Measurements from ENCODE around the gene KCNN3. TPM values are rescaled to one million over a fixed set of nuclear protein-coding genes. Genes with fewer than 3 reads are reported as not detected.

KCNN3 gene
- total and polyA plus RNA-seq, 2 of the 13 experiments (the other 11 are each of a cell fraction or from before 2014, with no cell fraction given) = not detected

GRCh38 chr1:154741741-154742495 is 128.2 kb downstream of the KCNN3 start (continued):
- TF ChIP-seq NFKB2 (CRISPR knock-in tag; IDR thresholded peaks at IDR 0.05; ENCODE audit: borderline replicate concordance) = 0 out of 2 replicates have a peak, but pooled peaks have one; percentile 31
- TF ChIP-seq RBAK (CRISPR knock-in tag; IDR thresholded peaks at IDR 0.05) = no peak
- peak; percentile 56; the same call in 1 of the 2 replicates for TF ChIP-seq SALL1 (CRISPR knock-in tag; IDR thresholded peaks at IDR 0.05)
- TF ChIP-seq NFYC (CRISPR knock-in tag; IDR thresholded peaks at IDR 0.05) = peak; percentile 26; the same call in 1 of the 2 replicates
- no peak for TF ChIP-seq CREBL2 (CRISPR knock-in tag; IDR thresholded peaks at IDR 0.05; ENCODE audit: borderline replicate concordance)
- TF ChIP-seq ETV5 (CRISPR knock-in tag; IDR thresholded peaks at IDR 0.05; ENCODE audit: borderline replicate concordance) = peak; percentile 62; the same call in 1 of the 2 replicates
- TF ChIP-seq MTF1 (CRISPR knock-in tag; IDR thresholded peaks at IDR 0.05) = no peak
- TF ChIP-seq ZNF354B (CRISPR knock-in tag; IDR thresholded peaks at IDR 0.05) = no peak
- TF ChIP-seq ZNF224 (CRISPR knock-in tag; IDR thresholded peaks at IDR 0.05) = no peak
- no peak; the same call in 1 of the 2 replicates for TF ChIP-seq ZFY (CRISPR knock-in tag; IDR thresholded peaks at IDR 0.05)
- peak; percentile 27; the same call in 1 of the 2 replicates for TF ChIP-seq REPIN1 (CRISPR knock-in tag; IDR thresholded peaks at IDR 0.05; ENCODE audit: borderline replicate concordance, low read depth)
- TF ChIP-seq PITX1 (CRISPR knock-in tag; IDR thresholded peaks at IDR 0.05) = peak; percentile 55; the same call in 1 of the 2 replicates
- no peak for TF ChIP-seq RFX1 (IDR thresholded peaks at IDR 0.05)
- no peak for TF ChIP-seq SRY (CRISPR knock-in tag; IDR thresholded peaks at IDR 0.05)
- TF ChIP-seq HNF4A (CRISPR knock-in tag; IDR thresholded peaks at IDR 0.05) = peak; percentile 79
- TF ChIP-seq MEF2D (CRISPR knock-in tag; IDR thresholded peaks at IDR 0.05) = no peak
- TF ChIP-seq ZNF562 (CRISPR knock-in tag; IDR thresholded peaks at IDR 0.05; ENCODE audit: borderline replicate concordance) = no peak
- TF ChIP-seq NR2F2 (IDR thresholded peaks at IDR 0.05; ENCODE audit: borderline replicate concordance, low read depth) = peak; percentile 55
- no peak for TF ChIP-seq ZHX2 (IDR thresholded peaks at IDR 0.05; ENCODE audit: low read depth)
- no peak for TF ChIP-seq ZHX2 (CRISPR knock-in tag; IDR thresholded peaks at IDR 0.05; ENCODE audit: borderline replicate concordance)
- 0 out of 2 replicates have a peak, but pooled peaks have one; percentile 26 for TF ChIP-seq RXRB (CRISPR knock-in tag; IDR thresholded peaks at IDR 0.05; ENCODE audit: borderline replicate concordance)
- TF ChIP-seq MYNN (CRISPR knock-in tag; IDR thresholded peaks at IDR 0.05; ENCODE audit: low read depth) = no peak
- TF ChIP-seq TRIM22 (IDR thresholded peaks at IDR 0.05) = no peak
- TF ChIP-seq RNF2 (conservative IDR thresholded peaks at IDR 0.05; ENCODE audit: low read depth) = peak; percentile 60; the same call in 1 of the 2 replicates
- TF ChIP-seq NFE2L1 (CRISPR knock-in tag; IDR thresholded peaks at IDR 0.05; ENCODE audit: borderline replicate concordance) = no peak

Measured in HepG2 (cell line).